Adrenal gland (tissue), 5 donors: ENCODE results near the gene CCDC174.

Source experiments
- POLR2A ChIP-seq, 2 donors: fragments of 450-650 bp; IDR thresholded peaks; one replicate each; pipeline ENCODE4 v1.6.1; 2017; ENCODE audit warnings: antibody characterized with exemption in 2 of 2, mild to moderate bottlenecking in 2 of 2, moderate library complexity in 1 of 2
- TF ChIP-seq, protein P1 (sequence below), 6 experiments: fragments of 450-650 bp in 4 of 6; fragments of 200-600 bp in 2 of 6; sonication (generic) in 1 of 6; IDR thresholded peaks; 1 replicate in 5 of 6; 2 replicates in 1 of 6; pipeline versions ENCODE4 v1.5.1 to v1.8.0; 2016 to 2021; ENCODE audit warnings: antibody characterized with exemption in 6 of 6, mild to moderate bottlenecking in 2 of 6, moderate library complexity in 1 of 6
- donor health status: DM: no; HTN: no; CAD: no.

DNA sequence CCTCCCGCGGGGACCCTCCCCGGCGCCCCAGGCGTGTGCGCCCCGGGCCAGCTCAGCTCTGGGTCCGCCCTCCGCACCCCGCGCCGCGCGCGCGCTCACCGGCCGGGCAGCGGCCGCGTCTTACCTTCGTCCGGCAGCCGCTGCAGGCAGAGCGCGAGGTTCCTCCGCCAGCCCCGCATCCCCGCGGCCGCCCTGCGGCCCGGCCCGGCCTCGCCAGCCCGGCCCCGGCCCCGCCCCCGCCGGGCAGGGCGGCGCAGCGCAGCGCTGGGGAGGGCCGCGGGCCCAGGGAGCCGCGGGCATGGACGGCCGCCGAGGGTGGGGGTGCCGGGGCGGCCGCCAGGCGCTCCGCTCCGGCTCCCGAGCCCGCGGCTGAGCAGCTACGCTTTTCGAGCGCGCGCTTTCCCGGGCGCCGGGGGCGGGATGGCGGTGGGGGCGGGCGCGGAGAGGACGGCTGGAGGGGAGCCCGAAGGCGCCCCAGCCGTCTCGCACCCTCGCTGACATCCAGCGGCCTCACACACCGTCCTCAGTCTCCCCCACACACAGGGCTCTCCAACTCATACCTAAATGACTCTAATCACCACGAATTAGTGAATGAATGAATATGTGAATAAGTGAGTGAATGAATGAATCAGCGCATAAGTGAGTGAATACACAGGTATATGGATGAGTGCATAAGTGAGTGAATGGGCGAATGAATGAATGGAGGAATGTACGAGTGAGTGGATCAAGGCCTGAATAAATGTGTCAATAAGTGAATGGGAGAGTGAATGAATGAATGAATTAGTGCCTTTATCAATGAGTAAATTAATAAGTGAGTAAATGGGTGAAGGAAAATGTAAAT lies 48.5 kb upstream of the CCDC174 start:
- TF ChIP-seq, protein P1, sequence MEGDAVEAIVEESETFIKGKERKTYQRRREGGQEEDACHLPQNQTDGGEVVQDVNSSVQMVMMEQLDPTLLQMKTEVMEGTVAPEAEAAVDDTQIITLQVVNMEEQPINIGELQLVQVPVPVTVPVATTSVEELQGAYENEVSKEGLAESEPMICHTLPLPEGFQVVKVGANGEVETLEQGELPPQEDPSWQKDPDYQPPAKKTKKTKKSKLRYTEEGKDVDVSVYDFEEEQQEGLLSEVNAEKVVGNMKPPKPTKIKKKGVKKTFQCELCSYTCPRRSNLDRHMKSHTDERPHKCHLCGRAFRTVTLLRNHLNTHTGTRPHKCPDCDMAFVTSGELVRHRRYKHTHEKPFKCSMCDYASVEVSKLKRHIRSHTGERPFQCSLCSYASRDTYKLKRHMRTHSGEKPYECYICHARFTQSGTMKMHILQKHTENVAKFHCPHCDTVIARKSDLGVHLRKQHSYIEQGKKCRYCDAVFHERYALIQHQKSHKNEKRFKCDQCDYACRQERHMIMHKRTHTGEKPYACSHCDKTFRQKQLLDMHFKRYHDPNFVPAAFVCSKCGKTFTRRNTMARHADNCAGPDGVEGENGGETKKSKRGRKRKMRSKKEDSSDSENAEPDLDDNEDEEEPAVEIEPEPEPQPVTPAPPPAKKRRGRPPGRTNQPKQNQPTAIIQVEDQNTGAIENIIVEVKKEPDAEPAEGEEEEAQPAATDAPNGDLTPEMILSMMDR (IDR thresholded peaks at IDR 0.05): no peak
- TF ChIP-seq POLR2A (IDR thresholded peaks at IDR 0.05): no peak
